GM23338 (cell line): ENCODE results near the gene CD63.

ENCODE experiments used
- CREB1 ChIP-seq: fragments of 250-450 bp; sonication (Bioruptor Pico); IDR thresholded peaks from 2 replicates; pipeline ENCODE4 v1.5.0; 2020; ENCODE audit warnings: low read depth, mild to moderate bottlenecking, moderate library complexity
- ETS1 ChIP-seq: IDR thresholded peaks from 2 replicates; pipeline ENCODE4 v1.6.1; 2016; ENCODE audit warnings: antibody characterized with exemption
- EZH2 ChIP-seq: fragments of 200-600 bp; sonication (generic); IDR thresholded peaks from one replicate; pipeline ENCODE4 v1.8.0; 2017; ENCODE audit warnings: antibody characterized with exemption, mild to moderate bottlenecking, low read depth; ENCODE audit not compliant: unreplicated experiment
- EZH2phosphoT487 ChIP-seq: fragments of 200-600 bp; sonication (generic); IDR thresholded peaks from one replicate; pipeline ENCODE4 v1.8.1; 2018; ENCODE audit warnings: antibody characterized with exemption; ENCODE audit not compliant: unreplicated experiment
- NANOG ChIP-seq: IDR thresholded peaks from 2 replicates; pipeline ENCODE4 v1.6.1; 2016; ENCODE audit warnings: antibody characterized with exemption, borderline replicate concordance
- POLR2AphosphoS5 ChIP-seq: IDR thresholded peaks from 2 replicates; pipeline ENCODE4 v1.6.1; 2016; ENCODE audit warnings: antibody characterized with exemption, low read depth
- REST ChIP-seq: IDR thresholded peaks from one replicate; pipeline ENCODE4 v1.6.1; 2018; ENCODE audit warnings: antibody characterized with exemption; ENCODE audit not compliant: unreplicated experiment
- TF ChIP-seq, protein P1 (sequence below), 2 experiments: fragments of 200-600 bp in 1 of 2; sonication (generic) in 1 of 2; conservative IDR thresholded peaks; 2 replicates each; pipeline versions ENCODE4 v1.5.1 to v1.6.1; 2016 to 2017; ENCODE audit warnings: antibody characterized with exemption in 2 of 2, low read depth in 2 of 2, mild to moderate bottlenecking in 2 of 2, moderate library complexity in 1 of 2

- TF ChIP-seq, protein P1, sequence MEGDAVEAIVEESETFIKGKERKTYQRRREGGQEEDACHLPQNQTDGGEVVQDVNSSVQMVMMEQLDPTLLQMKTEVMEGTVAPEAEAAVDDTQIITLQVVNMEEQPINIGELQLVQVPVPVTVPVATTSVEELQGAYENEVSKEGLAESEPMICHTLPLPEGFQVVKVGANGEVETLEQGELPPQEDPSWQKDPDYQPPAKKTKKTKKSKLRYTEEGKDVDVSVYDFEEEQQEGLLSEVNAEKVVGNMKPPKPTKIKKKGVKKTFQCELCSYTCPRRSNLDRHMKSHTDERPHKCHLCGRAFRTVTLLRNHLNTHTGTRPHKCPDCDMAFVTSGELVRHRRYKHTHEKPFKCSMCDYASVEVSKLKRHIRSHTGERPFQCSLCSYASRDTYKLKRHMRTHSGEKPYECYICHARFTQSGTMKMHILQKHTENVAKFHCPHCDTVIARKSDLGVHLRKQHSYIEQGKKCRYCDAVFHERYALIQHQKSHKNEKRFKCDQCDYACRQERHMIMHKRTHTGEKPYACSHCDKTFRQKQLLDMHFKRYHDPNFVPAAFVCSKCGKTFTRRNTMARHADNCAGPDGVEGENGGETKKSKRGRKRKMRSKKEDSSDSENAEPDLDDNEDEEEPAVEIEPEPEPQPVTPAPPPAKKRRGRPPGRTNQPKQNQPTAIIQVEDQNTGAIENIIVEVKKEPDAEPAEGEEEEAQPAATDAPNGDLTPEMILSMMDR (conservative IDR thresholded peaks at IDR 0.05; ENCODE audit: low read depth in 2 of 2): no peak
- TF ChIP-seq EZH2 (no peak), REST (no peak), EZH2phosphoT487 (no peak), NANOG (no peak), CREB1 (CRISPR knock-in tag) (no peak), POLR2AphosphoS5 (no peak), ETS1 (no peak)
These were observed 43.1 kb downstream of the CD63 start for GRCh38 chr12:55685671-55686070.
